Ascending aorta (tissue), 2 donors: Measurements from ENCODE around the gene CHTF8. TPM values are rescaled to one million over a fixed set of nuclear protein-coding genes. Genes with fewer than 3 reads are reported as not detected.

ENCODE experiments used
- DNase-seq, 2 donors: peaks; one replicate each; pipeline ENCODE4 v3.0.0-alpha.2; 2019; ENCODE audit warnings: low spot score in 2 of 2
- H3K27ac ChIP-seq, 2 donors: fragments of 200-600 bp; sonication (generic); one replicate each; pipeline ENCODE4 v1.5.1; 2016 to 2017; ENCODE audit warnings: mild to moderate bottlenecking in 1 of 2
- H3K27me3 ChIP-seq: fragments of 200-600 bp; sonication (generic); one replicate; pipeline ENCODE4 v1.5.1; 2017
- H3K36me3 ChIP-seq, 2 donors: fragments of 200-600 bp; sonication (generic); one replicate each; pipeline ENCODE4 v1.5.1; 2016
- H3K4me1 ChIP-seq, 2 donors: fragments of 200-600 bp; sonication (generic); one replicate each; pipeline ENCODE4 v1.5.1; 2016 to 2017; ENCODE audit warnings: mild to moderate bottlenecking in 1 of 2
- H3K4me3 ChIP-seq, 2 donors: fragments of 200-600 bp; sonication (generic); one replicate each; pipeline ENCODE4 v1.5.1; 2016 to 2017; ENCODE audit warnings: mild to moderate bottlenecking in 1 of 2
- H3K9me3 ChIP-seq, 2 donors: fragments of 200-600 bp; sonication (generic); one replicate each; pipeline ENCODE4 v1.5.1; 2016
- intact Hi-C: fragments of 100-400 bp; cut with DNase I; formaldehyde crosslinking; loops from one replicate; pipeline ENCODE4 v1.15.1; 2023
- total RNA-seq: library from RNA; depleted of rRNA; stranded (reverse); fragments of >200 nt; gene quantifications from one replicate; pipeline ENCODE4 v1.1.0, GENCODE V29; 2016
- TF ChIP-seq, protein P1 (sequence below), 3 experiments: fragments of 200-600 bp in 2 of 3; fragments of 450-650 bp in 1 of 3; sonication (generic) in 2 of 3; IDR thresholded peaks; one replicate each; pipeline ENCODE4 v1.5.1; 2016 to 2019; ENCODE audit warnings: antibody characterized with exemption in 3 of 3, mild to moderate bottlenecking in 1 of 3, moderate library complexity in 1 of 3

The CHTF8 gene
- total RNA-seq, 1 donor from 2014 or later = 41.3 TPM

DNA sequence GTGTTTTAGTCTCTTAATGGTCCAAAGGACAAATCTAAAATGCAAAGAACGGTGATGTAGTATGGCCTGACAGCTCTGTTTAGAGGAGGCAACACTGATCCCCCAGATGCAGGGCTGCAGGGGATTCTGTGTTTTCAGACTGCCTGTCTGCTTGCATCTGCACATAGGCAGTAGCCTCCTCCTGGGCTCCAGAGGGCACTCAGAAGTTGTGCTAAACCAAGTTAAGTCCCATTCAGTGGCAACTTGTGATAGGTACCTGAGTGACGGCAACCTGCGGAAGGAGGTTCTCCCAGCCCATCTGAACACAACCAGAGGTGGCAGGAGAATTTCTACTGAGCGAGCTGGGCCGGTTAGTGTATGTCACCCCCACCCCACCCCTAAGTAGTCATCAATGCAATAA is 17.0 kb downstream of the CHTF8 start:
- Histone ChIP-seq H3K27ac (no peak overlapping the region), H3K36me3 (peaks cover 25 to 55% of the 10 kb centered on the region in 2 donors), H3K9me3 (no peaks in the 10 kb centered on the region), H3K27me3 (no peaks in the 10 kb centered on the region), H3K4me1 (peaks cover 0 to 10% of the 10 kb centered on the region in 2 donors), H3K4me3 (no peak overlapping the region)
- TF ChIP-seq, protein P1, sequence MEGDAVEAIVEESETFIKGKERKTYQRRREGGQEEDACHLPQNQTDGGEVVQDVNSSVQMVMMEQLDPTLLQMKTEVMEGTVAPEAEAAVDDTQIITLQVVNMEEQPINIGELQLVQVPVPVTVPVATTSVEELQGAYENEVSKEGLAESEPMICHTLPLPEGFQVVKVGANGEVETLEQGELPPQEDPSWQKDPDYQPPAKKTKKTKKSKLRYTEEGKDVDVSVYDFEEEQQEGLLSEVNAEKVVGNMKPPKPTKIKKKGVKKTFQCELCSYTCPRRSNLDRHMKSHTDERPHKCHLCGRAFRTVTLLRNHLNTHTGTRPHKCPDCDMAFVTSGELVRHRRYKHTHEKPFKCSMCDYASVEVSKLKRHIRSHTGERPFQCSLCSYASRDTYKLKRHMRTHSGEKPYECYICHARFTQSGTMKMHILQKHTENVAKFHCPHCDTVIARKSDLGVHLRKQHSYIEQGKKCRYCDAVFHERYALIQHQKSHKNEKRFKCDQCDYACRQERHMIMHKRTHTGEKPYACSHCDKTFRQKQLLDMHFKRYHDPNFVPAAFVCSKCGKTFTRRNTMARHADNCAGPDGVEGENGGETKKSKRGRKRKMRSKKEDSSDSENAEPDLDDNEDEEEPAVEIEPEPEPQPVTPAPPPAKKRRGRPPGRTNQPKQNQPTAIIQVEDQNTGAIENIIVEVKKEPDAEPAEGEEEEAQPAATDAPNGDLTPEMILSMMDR (IDR thresholded peaks at IDR 0.05) = no peak
- intact Hi-C loops = no loop called here
- DNase-seq = no peak

DNA sequence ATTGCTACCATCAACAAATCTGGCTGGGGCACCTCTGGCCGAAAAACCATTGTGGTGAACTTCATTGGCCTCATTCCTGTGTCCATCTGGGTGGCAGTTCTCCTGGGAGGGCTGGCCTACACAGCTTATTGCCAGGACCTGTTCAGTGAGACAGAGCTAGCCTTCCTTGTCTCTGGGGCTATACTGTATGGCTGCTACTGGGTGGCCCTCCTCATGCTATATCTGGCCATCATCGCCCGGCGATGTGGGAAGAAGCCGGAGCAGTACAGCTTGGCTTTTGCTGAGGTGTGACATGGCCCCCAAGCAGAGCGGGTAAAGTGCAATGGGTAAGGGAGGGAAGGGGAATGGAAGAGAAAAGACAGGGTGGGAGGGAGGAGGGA is 17.4 kb downstream of the CHTF8 start:
- peaks cover 21 to 54% of the 10 kb centered on the region in 2 donors for H3K36me3 ChIP-seq
- H3K4me1 ChIP-seq = peaks cover 0 to 10% of the 10 kb centered on the region in 2 donors
- DNase-seq = no peak
- TF ChIP-seq, protein P1 (IDR thresholded peaks at IDR 0.05) = no peak
- H3K27me3 ChIP-seq = no peaks in the 10 kb centered on the region
- intact Hi-C loops = no loop called here
- no peak overlapping the region for H3K27ac ChIP-seq
- H3K4me3 ChIP-seq = no peak overlapping the region
- no peaks in the 10 kb centered on the region for H3K9me3 ChIP-seq

DNA sequence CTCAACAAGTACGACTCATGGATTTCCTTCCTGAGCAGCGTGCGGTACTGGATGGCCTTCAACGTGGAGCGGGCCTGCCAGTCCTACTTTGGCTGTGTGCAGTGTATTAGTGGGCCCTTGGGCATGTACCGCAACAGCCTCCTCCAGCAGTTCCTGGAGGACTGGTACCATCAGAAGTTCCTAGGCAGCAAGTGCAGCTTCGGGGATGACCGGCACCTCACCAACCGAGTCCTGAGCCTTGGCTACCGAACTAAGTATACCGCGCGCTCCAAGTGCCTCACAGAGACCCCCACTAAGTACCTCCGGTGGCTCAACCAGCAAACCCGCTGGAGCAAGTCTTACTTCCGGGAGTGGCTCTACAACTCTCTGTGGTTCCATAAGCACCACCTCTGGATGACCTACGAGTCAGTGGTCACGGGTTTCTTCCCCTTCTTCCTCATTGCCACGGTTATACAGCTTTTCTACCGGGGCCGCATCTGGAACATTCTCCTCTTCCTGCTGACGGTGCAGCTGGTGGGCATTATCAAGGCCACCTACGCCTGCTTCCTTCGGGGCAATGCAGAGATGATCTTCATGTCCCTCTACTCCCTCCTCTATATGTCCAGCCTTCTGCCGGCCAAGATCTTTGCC is 17.9 kb downstream of the CHTF8 start:
- intact Hi-C loops = no loop called here
- no peaks in the 10 kb centered on the region for H3K27me3 ChIP-seq
- no peak overlapping the region for H3K27ac ChIP-seq
- H3K4me3 ChIP-seq = no peak overlapping the region
- no peaks in the 10 kb centered on the region for H3K9me3 ChIP-seq
- peaks cover 0 to 10% of the 10 kb centered on the region in 2 donors for H3K4me1 ChIP-seq
- no peak for DNase-seq
- peaks cover 16 to 54% of the 10 kb centered on the region in 2 donors for H3K36me3 ChIP-seq
- TF ChIP-seq, protein P1 (IDR thresholded peaks at IDR 0.05) = no peak

DNA sequence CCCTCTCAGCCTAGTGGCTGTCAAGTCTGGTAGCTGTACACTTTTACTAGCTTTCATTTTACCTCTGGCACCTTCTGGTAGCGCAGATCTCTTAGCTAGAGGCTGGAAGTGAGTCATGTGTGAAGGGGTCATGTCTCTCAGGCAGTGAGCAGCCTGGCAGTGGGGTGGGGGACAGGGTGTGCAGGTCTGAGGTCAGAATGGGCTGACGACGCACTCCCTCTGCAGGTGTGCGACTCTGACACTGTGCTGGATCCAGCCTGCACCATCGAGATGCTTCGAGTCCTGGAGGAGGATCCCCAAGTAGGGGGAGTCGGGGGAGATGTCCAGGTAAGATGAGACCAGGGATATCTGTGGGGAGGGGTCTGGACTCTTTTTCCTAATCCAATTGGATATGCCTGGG is 19.2 kb downstream of the CHTF8 start:
- H3K9me3 ChIP-seq = no peaks in the 10 kb centered on the region
- peaks cover under 1 to 11% of the 10 kb centered on the region in 2 donors for H3K4me1 ChIP-seq
- TF ChIP-seq, protein P1 (IDR thresholded peaks at IDR 0.05) = no peak
- DNase-seq = no peak
- no peak overlapping the region for H3K4me3 ChIP-seq
- no peaks in the 10 kb centered on the region for H3K27me3 ChIP-seq
- H3K36me3 ChIP-seq = peaks cover 7 to 45% of the 10 kb centered on the region in 2 donors
- no peak overlapping the region for H3K27ac ChIP-seq
- intact Hi-C loops = no loop called here

DNA sequence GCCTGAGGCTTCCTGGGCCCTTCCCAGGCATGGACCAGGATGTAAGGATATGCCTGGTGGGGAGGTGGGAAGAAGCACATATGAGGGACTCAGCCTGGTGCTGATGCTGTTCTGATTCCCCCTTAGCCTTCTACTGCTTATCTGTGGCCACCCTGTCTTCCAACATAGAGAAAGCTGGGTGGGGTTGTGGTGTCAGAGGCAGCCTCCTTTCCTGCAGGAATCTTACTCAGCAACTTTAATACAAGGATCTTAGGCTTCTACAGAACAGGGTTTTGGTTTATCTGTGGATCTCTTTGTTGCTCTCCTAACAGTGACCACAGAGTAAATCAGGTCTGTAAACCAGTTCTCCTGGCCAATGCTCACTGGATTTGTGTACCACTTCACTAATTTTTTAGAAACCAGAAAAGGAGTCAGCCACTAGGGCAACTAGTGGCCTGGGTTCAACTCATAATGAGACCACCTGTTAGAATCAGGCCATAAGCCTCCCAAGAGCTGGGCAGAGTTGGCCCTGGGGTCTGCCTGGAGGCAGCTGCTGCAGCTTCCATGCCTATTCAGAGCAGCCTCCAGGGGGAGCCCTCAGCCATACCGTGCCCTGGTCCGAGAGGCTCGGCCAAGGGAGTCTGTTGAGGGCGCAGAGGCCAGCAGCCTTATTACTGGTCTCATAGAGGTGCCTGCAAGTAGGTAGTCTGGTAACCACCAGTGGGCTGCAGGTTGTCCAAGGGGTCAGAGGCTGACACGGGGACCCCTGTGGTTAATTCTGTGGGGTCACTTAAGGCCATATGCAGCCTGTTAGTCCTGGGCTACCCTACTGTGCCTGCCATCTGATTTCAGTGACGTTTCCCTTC is 19.9 kb downstream of the CHTF8 start:
- intact Hi-C loops = no loop called here
- Histone ChIP-seq H3K27me3 (no peaks in the 10 kb centered on the region), H3K4me3 (no peak overlapping the region), H3K9me3 (no peaks in the 10 kb centered on the region), H3K4me1 (peaks cover 4 to 18% of the 10 kb centered on the region in 2 donors), H3K27ac (no peak overlapping the region), H3K36me3 (peaks cover 7 to 40% of the 10 kb centered on the region in 2 donors)
- TF ChIP-seq, protein P1 (IDR thresholded peaks at IDR 0.05) = peak; percentile 33 to 62 (median 49)
- DNase-seq = no peak
